ENCODE results near the gene RHOT1.
A peak's percentile ranks its signal among the peaks of the same experiment; 100 is the strongest.
"Not testable (repeated sequence)": the region's sequence is repeated elsewhere in the genome, so short reads cannot be mapped to it uniquely, and the experiment has no call there.

RHOT1 gene

GRCh38 chr17:32125848-32126153, 16.5 kb upstream of the RHOT1 start:
- no peak overlapping the region for H3K4me3 ChIP-seq (ENCODE audit: low read length)
- no peak overlapping the region for H3K9ac ChIP-seq (ENCODE audit: low read length)
- H3K27me3 ChIP-seq (ENCODE audit: control insufficient read depth, insufficient read depth, low read length), result no peaks in the 10 kb centered on the region
- no peak overlapping the region for H3K27ac ChIP-seq (ENCODE audit: low read length)
- no peaks in the 10 kb centered on the region for H3K36me3 ChIP-seq (ENCODE audit: control insufficient read depth, low read depth, low read length)
- peaks cover 9% of the 10 kb centered on the region for H3K4me1 ChIP-seq (ENCODE audit: control insufficient read depth, low read depth, low read length)
- no peaks in the 10 kb centered on the region for H3K9me3 ChIP-seq (ENCODE audit: control insufficient read depth, low read depth, low read length)

GRCh38 chr17:32126325-32126724, 16.0 kb upstream of the RHOT1 start:
- Histone ChIP-seq H3K27me3 (ENCODE audit: control insufficient read depth, insufficient read depth, low read length) (no peaks in the 10 kb centered on the region), H3K9ac (ENCODE audit: low read length) (no peak overlapping the region), H3K4me3 (ENCODE audit: low read length) (no peak overlapping the region), H3K36me3 (ENCODE audit: control insufficient read depth, low read depth, low read length) (no peaks in the 10 kb centered on the region), H3K9me3 (ENCODE audit: control insufficient read depth, low read depth, low read length) (no peaks in the 10 kb centered on the region), H3K4me1 (ENCODE audit: control insufficient read depth, low read depth, low read length) (peaks cover 9% of the 10 kb centered on the region), H3K27ac (ENCODE audit: low read length) (no peak overlapping the region)

GRCh38 chr17:32126746-32127145, 15.6 kb upstream of the RHOT1 start:
- no peaks in the 10 kb centered on the region for H3K27me3 ChIP-seq (ENCODE audit: control insufficient read depth, insufficient read depth, low read length)
- no peaks in the 10 kb centered on the region for H3K9me3 ChIP-seq (ENCODE audit: control insufficient read depth, low read depth, low read length)
- peaks cover 9% of the 10 kb centered on the region for H3K4me1 ChIP-seq (ENCODE audit: control insufficient read depth, low read depth, low read length)
- H3K9ac ChIP-seq (ENCODE audit: low read length), result no peak overlapping the region
- H3K36me3 ChIP-seq (ENCODE audit: control insufficient read depth, low read depth, low read length), result no peaks in the 10 kb centered on the region
- H3K4me3 ChIP-seq (ENCODE audit: low read length), result peak overlapping the region; percentile 68
- no peak overlapping the region for H3K27ac ChIP-seq (ENCODE audit: low read length)

GRCh38 chr17:32127158-32127897, 15.0 kb upstream of the RHOT1 start:
- Histone ChIP-seq H3K4me1 (ENCODE audit: control insufficient read depth, low read depth, low read length) (peaks cover 9% of the 10 kb centered on the region), H3K4me3 (ENCODE audit: low read length) (peak overlapping the region; percentile 68), H3K27ac (ENCODE audit: low read length) (no peak overlapping the region), H3K27me3 (ENCODE audit: control insufficient read depth, insufficient read depth, low read length) (no peaks in the 10 kb centered on the region), H3K9me3 (ENCODE audit: control insufficient read depth, low read depth, low read length) (no peaks in the 10 kb centered on the region), H3K36me3 (ENCODE audit: control insufficient read depth, low read depth, low read length) (no peaks in the 10 kb centered on the region), H3K9ac (ENCODE audit: low read length) (peak overlapping the region; percentile 31)

GRCh38 chr17:32128470-32128869, 13.8 kb upstream of the RHOT1 start:
- peak overlapping the region; percentile 68 for H3K4me3 ChIP-seq (ENCODE audit: low read length)
- not testable (repeated sequence) for H3K27ac ChIP-seq (ENCODE audit: low read length); H3K27me3 ChIP-seq (ENCODE audit: control insufficient read depth, insufficient read depth, low read length); H3K4me1 ChIP-seq (ENCODE audit: control insufficient read depth, low read depth, low read length); H3K9me3 ChIP-seq (ENCODE audit: control insufficient read depth, low read depth, low read length); H3K9ac ChIP-seq (ENCODE audit: low read length); H3K36me3 ChIP-seq (ENCODE audit: control insufficient read depth, low read depth, low read length)

GRCh38 chr17:32135497-32136117, 6.7 kb upstream of the RHOT1 start:
- not testable (repeated sequence) for H3K9me3 ChIP-seq (ENCODE audit: control insufficient read depth, low read depth, low read length); H3K4me3 ChIP-seq (ENCODE audit: low read length); H3K4me1 ChIP-seq (ENCODE audit: control insufficient read depth, low read depth, low read length); H3K36me3 ChIP-seq (ENCODE audit: control insufficient read depth, low read depth, low read length); H3K27ac ChIP-seq (ENCODE audit: low read length); H3K9ac ChIP-seq (ENCODE audit: low read length); H3K27me3 ChIP-seq (ENCODE audit: control insufficient read depth, insufficient read depth, low read length)

GRCh38 chr17:32136856-32137255, 5.4 kb upstream of the RHOT1 start:
- Histone ChIP-seq H3K27me3 (ENCODE audit: control insufficient read depth, insufficient read depth, low read length) (no peaks in the 10 kb centered on the region), H3K27ac (ENCODE audit: low read length) (no peak overlapping the region), H3K9ac (ENCODE audit: low read length) (no peak overlapping the region), H3K36me3 (ENCODE audit: control insufficient read depth, low read depth, low read length) (no peaks in the 10 kb centered on the region), H3K4me3 (ENCODE audit: low read length) (no peak overlapping the region), H3K4me1 (ENCODE audit: control insufficient read depth, low read depth, low read length) (peaks cover 4% of the 10 kb centered on the region), H3K9me3 (ENCODE audit: control insufficient read depth, low read depth, low read length) (no peaks in the 10 kb centered on the region)

- not testable (repeated sequence) for H3K36me3 ChIP-seq (ENCODE audit: control insufficient read depth, low read depth, low read length); H3K9me3 ChIP-seq (ENCODE audit: control insufficient read depth, low read depth, low read length); H3K4me3 ChIP-seq (ENCODE audit: low read length); H3K27me3 ChIP-seq (ENCODE audit: control insufficient read depth, insufficient read depth, low read length); H3K9ac ChIP-seq (ENCODE audit: low read length); H3K27ac ChIP-seq (ENCODE audit: low read length)
- peaks cover 11% of the 10 kb centered on the region for H3K4me1 ChIP-seq (ENCODE audit: control insufficient read depth, low read depth, low read length)
Measured at GRCh38 chr17:32139504-32139903, 2.8 kb upstream of the RHOT1 start.

GRCh38 chr17:32141258-32141657, 1.0 kb upstream of the RHOT1 start:
- no peaks in the 10 kb centered on the region for H3K27me3 ChIP-seq (ENCODE audit: control insufficient read depth, insufficient read depth, low read length)
- H3K27ac ChIP-seq (ENCODE audit: low read length), result no peak overlapping the region
- H3K36me3 ChIP-seq (ENCODE audit: control insufficient read depth, low read depth, low read length), result no peaks in the 10 kb centered on the region
- peak overlapping the region; percentile 95 for H3K4me3 ChIP-seq (ENCODE audit: low read length)
- H3K9me3 ChIP-seq (ENCODE audit: control insufficient read depth, low read depth, low read length), result no peaks in the 10 kb centered on the region
- peaks cover 11% of the 10 kb centered on the region for H3K4me1 ChIP-seq (ENCODE audit: control insufficient read depth, low read depth, low read length)
- H3K9ac ChIP-seq (ENCODE audit: low read length), result peak overlapping the region; percentile 69

- Histone ChIP-seq H3K4me3 (ENCODE audit: low read length) (peak overlapping the region; percentile 95), H3K27ac (ENCODE audit: low read length) (no peak overlapping the region), H3K9me3 (ENCODE audit: control insufficient read depth, low read depth, low read length) (no peaks in the 10 kb centered on the region), H3K9ac (ENCODE audit: low read length) (peak overlapping the region; percentile 69), H3K4me1 (ENCODE audit: control insufficient read depth, low read depth, low read length) (peaks cover 11% of the 10 kb centered on the region), H3K27me3 (ENCODE audit: control insufficient read depth, insufficient read depth, low read length) (no peaks in the 10 kb centered on the region), H3K36me3 (ENCODE audit: control insufficient read depth, low read depth, low read length) (no peaks in the 10 kb centered on the region)
Measured at GRCh38 chr17:32141679-32142037, 644 bp upstream of the RHOT1 start.

GRCh38 chr17:32142857-32143526, 690 bp downstream of the RHOT1 start:
- Histone ChIP-seq H3K36me3 (ENCODE audit: control insufficient read depth, low read depth, low read length) (no peaks in the 10 kb centered on the region), H3K27me3 (ENCODE audit: control insufficient read depth, insufficient read depth, low read length) (no peaks in the 10 kb centered on the region), H3K9me3 (ENCODE audit: control insufficient read depth, low read depth, low read length) (no peaks in the 10 kb centered on the region), H3K4me1 (ENCODE audit: control insufficient read depth, low read depth, low read length) (peaks cover 11% of the 10 kb centered on the region), H3K4me3 (ENCODE audit: low read length) (peak overlapping the region; percentile 84), H3K9ac (ENCODE audit: low read length) (peak overlapping the region; percentile 53), H3K27ac (ENCODE audit: low read length) (no peak overlapping the region)

- Histone ChIP-seq H3K9ac (ENCODE audit: low read length) (peak overlapping the region; percentile 33), H3K27ac (ENCODE audit: low read length) (no peak overlapping the region), H3K27me3 (ENCODE audit: control insufficient read depth, insufficient read depth, low read length) (no peaks in the 10 kb centered on the region), H3K4me3 (ENCODE audit: low read length) (peak overlapping the region; percentile 84), H3K9me3 (ENCODE audit: control insufficient read depth, low read depth, low read length) (no peaks in the 10 kb centered on the region), H3K36me3 (ENCODE audit: control insufficient read depth, low read depth, low read length) (no peaks in the 10 kb centered on the region), H3K4me1 (ENCODE audit: control insufficient read depth, low read depth, low read length) (peaks cover 11% of the 10 kb centered on the region)
Measured at GRCh38 chr17:32143527-32143870, 1.2 kb downstream of the RHOT1 start.

Data from iPS-18a (cell line).